SK-N-SH (cell line): ENCODE data around the gene SLC26A11. TPM values are rescaled to one million over a fixed set of nuclear protein-coding genes. Genes with fewer than 3 reads are reported as not detected.

Source experiments
- CTCF ChIA-PET: fragments of 300-600, 350-600 bp; formaldehyde crosslinking; extraction: SDS; loops from one replicate; lab custom pipeline; 2021; lab: Yijun Ruan, JAX
- POLR2A ChIA-PET: fragments of 350-600 bp; sonication (Branson Sonifier 250); formaldehyde crosslinking; extraction: SDS; loops from one replicate; lab custom pipeline; 2020; ENCODE audit warnings: antibody characterized with exemption, inconsistent platforms; lab: Yijun Ruan, JAX
- DNase-seq: peaks from one replicate; pipeline ENCODE4 v3.0.0; 2012
- H2AFZ ChIP-seq: fragments of 200-600 bp; sonication (generic); 2 replicates; pipeline ENCODE4 v1.8.1; 2016; ENCODE audit warnings: antibody characterized with exemption, mild to moderate bottlenecking, low read depth
- H3F3A ChIP-seq: fragments of 200-600 bp; sonication (generic); replicated peaks from 2 replicates; pipeline ENCODE3; 2016; ENCODE audit warnings: antibody characterized with exemption, mild to moderate bottlenecking; ENCODE audit not compliant: insufficient read depth
- H3K27ac ChIP-seq, 2 experiments: fragments of 200-500 bp in 1 of 2; fragments of 200-600 bp in 1 of 2; sonication (Bioruptor generic) in 1 of 2; sonication (generic), shearing (Covaris generic) in 1 of 2; 2 replicates each; pipeline versions ENCODE4 v1.5.1 to v1.6.1; 2014 to 2016; ENCODE audit warnings: low read depth in 2 of 2, inconsistent platforms in 1 of 2, low read length in 1 of 2, mild to moderate bottlenecking in 1 of 2, mixed read lengths in 1 of 2
- H3K27me3 ChIP-seq: fragments of 200-600 bp; sonication (generic), shearing (Covaris generic); 2 replicates; pipeline ENCODE4 v1.6.1; 2016; ENCODE audit warnings: mixed run types; ENCODE audit not compliant: insufficient read depth
- H3K36me3 ChIP-seq, 2 experiments: fragments of 200-500 bp in 1 of 2; fragments of 200-600 bp in 1 of 2; sonication (Bioruptor generic) in 1 of 2; sonication (generic) in 1 of 2; replicated peaks in 1 of 2; 2 replicates each; pipeline versions ENCODE3 to v1.5.1; 2014 to 2016; ENCODE audit warnings: low read length in 1 of 2, mild to moderate bottlenecking in 1 of 2; ENCODE audit not compliant: insufficient read depth in 2 of 2, control insufficient read depth in 1 of 2
- H3K4me1 ChIP-seq, 2 experiments: fragments of 200-500 bp in 1 of 2; fragments of 200-600 bp in 1 of 2; sonication (Bioruptor generic) in 1 of 2; sonication (generic), shearing (Covaris generic) in 1 of 2; 2 replicates each; pipeline versions ENCODE4 v1.5.1 to v1.6.1; 2014 to 2016; ENCODE audit warnings: low read depth in 1 of 2, low read length in 1 of 2, mixed run types in 1 of 2; ENCODE audit not compliant: insufficient read depth in 2 of 2, control insufficient read depth in 1 of 2
- H3K4me2 ChIP-seq: fragments of 200-600 bp; sonication (generic), shearing (Covaris generic); 2 replicates; pipeline ENCODE4 v1.6.1; 2017; ENCODE audit warnings: mixed run types
- H3K4me3 ChIP-seq, 2 experiments: fragments of 200-500 bp in 1 of 2; fragments of 200-600 bp in 1 of 2; sonication (Bioruptor generic) in 1 of 2; sonication (generic), shearing (Covaris generic) in 1 of 2; 2 replicates each; pipeline versions ENCODE4 v1.5.1 to v1.8.1; 2014 to 2016; ENCODE audit warnings: low read depth in 2 of 2, inconsistent platforms in 1 of 2, low read length in 1 of 2, mild to moderate bottlenecking in 1 of 2, mixed read lengths in 1 of 2, moderate library complexity in 1 of 2
- H3K79me2 ChIP-seq: fragments of 200-600 bp; sonication (generic); 2 replicates; pipeline ENCODE4 v1.8.1; 2017; ENCODE audit warnings: mild to moderate bottlenecking; ENCODE audit not compliant: insufficient read depth
- H3K9ac ChIP-seq: fragments of 200-600 bp; sonication (generic); 2 replicates; pipeline ENCODE4 v1.6.1; 2017; ENCODE audit warnings: mixed run types
- H3K9me2 ChIP-seq: fragments of 200-600 bp; sonication (generic); 2 replicates; pipeline ENCODE4 v1.6.1; 2017; ENCODE audit warnings: mixed run types
- H3K9me3 ChIP-seq: fragments of 200-600 bp; sonication (generic); 2 replicates; pipeline ENCODE4 v1.6.1; 2017; ENCODE audit warnings: mixed run types, mild to moderate bottlenecking, moderate library complexity
- H4K20me1 ChIP-seq: fragments of 200-600 bp; sonication (generic); 2 replicates; pipeline ENCODE4 v1.6.1; 2017; ENCODE audit warnings: mild to moderate bottlenecking, mixed run types; ENCODE audit not compliant: insufficient read depth
- CHD2 ChIP-seq: fragments of 150-350 bp; IDR thresholded peaks from 2 replicates; pipeline ENCODE4 v1.6.1; 2018; ENCODE audit warnings: low read length; ENCODE audit not compliant: partially characterized antibody
- FOSL2 ChIP-seq: IDR thresholded peaks from 2 replicates; pipeline ENCODE4 v1.4.0; 2012; ENCODE audit warnings: low read depth, mild to moderate bottlenecking, moderate library complexity, borderline replicate concordance
- FOXM1 ChIP-seq: IDR thresholded peaks from 2 replicates; pipeline ENCODE4 v1.4.0; 2012; ENCODE audit warnings: low read depth, mild to moderate bottlenecking
- JUND ChIP-seq: IDR thresholded peaks from 2 replicates; pipeline ENCODE4 v1.4.0; 2012
- MEF2A ChIP-seq: IDR thresholded peaks from 2 replicates; pipeline ENCODE4 v1.4.0; 2012; ENCODE audit warnings: low read depth, borderline replicate concordance
- PBX3 ChIP-seq: IDR thresholded peaks from 2 replicates; pipeline ENCODE4; 2012
- POLR2AphosphoS5 ChIP-seq: IDR thresholded peaks from 2 replicates; pipeline ENCODE4 v1.6.1; 2012; ENCODE audit warnings: low read depth, low read length
- RAD21 ChIP-seq: IDR thresholded peaks from 2 replicates; pipeline ENCODE4 v1.6.1; 2012; ENCODE audit warnings: mild to moderate bottlenecking, low read length
- SMC3 ChIP-seq: IDR thresholded peaks from 2 replicates; pipeline ENCODE4 v1.6.1; 2012; ENCODE audit warnings: low read depth, low read length, improper control_type of control experiment
- TEAD4 ChIP-seq: IDR thresholded peaks from 2 replicates; pipeline ENCODE4 v1.4.0; 2012; ENCODE audit warnings: mild to moderate bottlenecking, borderline replicate concordance; ENCODE audit not compliant: insufficient read depth
- WGBS: methylation state at CpG from one replicate; pipeline ENCODE4 v1.1.6; 2017; ENCODE audit warnings: low lambda C conversion rate; 5-methylcytosine and 5-hydroxymethylcytosine counted together
- polyA plus RNA-seq, 3 experiments: library from polyadenylated mRNA; depleted of rRNA; stranded (reverse); fragments of >200 nt; gene quantifications; 2 replicates each; pipeline ENCODE4 v1.2.3, GENCODE V29; 2012
- TF ChIP-seq, protein P1 (sequence below): IDR thresholded peaks from 2 replicates; pipeline ENCODE4 v1.6.1; 2012; ENCODE audit warnings: mild to moderate bottlenecking, low read depth, low read length, moderate library complexity
- TF ChIP-seq, protein P2 (sequence below): fragments of 150-350 bp; IDR thresholded peaks from 2 replicates; pipeline ENCODE4 v1.6.1; 2017; ENCODE audit warnings: antibody characterized with exemption, low read length, low read depth, borderline replicate concordance

Gene SLC26A11
- polyA plus RNA-seq, 1 of the 3 experiments (the other 2 are of a cell fraction) = 35.9 TPM

DNA sequence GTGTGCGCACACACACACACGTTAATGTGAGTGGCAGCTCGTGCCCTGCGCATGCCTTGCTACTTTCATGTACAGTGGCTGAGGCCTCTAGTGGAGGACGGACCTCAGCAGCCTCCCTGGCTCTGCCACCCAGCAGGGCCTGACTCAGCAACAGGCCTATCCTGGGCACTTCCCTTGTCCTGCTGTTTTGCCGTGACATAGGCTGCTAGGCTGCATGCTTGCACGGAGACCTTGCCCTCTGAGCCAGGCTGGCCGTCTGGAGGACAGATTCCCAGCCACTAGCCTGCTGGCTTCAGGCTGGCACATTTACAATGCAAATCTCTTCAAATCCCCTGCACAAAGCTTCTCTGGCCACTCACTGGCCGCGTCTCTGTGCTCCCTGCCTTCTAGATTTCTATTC lies 49.9 kb downstream of the SLC26A11 start:
- Histone ChIP-seq H3K27ac (no peak overlapping the region), H4K20me1 (peaks cover 4% of the 10 kb centered on the region; the same call in 1 of the 2 replicates), H3K9ac (no peak overlapping the region), H3K27me3 (no peaks in the 10 kb centered on the region), H2AFZ (no peak overlapping the region), H3K4me2 (no peak overlapping the region), H3K9me3 (no peaks in the 10 kb centered on the region), H3K9me2 (no peaks in the 10 kb centered on the region), H3K36me3 (peaks cover 16 to 37% of the 10 kb centered on the region in 2 experiments), H3K4me3 (no peak overlapping the region), H3K79me2 (peaks cover 5% of the 10 kb centered on the region), H3K4me1 (no peaks in the 10 kb centered on the region; a peak in 1 of 4 replicates), H3F3A (no peaks in the 10 kb centered on the region)
- CTCF ChIA-PET = interaction anchor here (0.9 to 1.6 kb wide), 4 partner anchors 14 to 188 kb away, joined by 3 to 9 read pairs (median 6); partner anchors contain the start of gene GAA
- no peak for DNase-seq
- TF ChIP-seq, protein P1, sequence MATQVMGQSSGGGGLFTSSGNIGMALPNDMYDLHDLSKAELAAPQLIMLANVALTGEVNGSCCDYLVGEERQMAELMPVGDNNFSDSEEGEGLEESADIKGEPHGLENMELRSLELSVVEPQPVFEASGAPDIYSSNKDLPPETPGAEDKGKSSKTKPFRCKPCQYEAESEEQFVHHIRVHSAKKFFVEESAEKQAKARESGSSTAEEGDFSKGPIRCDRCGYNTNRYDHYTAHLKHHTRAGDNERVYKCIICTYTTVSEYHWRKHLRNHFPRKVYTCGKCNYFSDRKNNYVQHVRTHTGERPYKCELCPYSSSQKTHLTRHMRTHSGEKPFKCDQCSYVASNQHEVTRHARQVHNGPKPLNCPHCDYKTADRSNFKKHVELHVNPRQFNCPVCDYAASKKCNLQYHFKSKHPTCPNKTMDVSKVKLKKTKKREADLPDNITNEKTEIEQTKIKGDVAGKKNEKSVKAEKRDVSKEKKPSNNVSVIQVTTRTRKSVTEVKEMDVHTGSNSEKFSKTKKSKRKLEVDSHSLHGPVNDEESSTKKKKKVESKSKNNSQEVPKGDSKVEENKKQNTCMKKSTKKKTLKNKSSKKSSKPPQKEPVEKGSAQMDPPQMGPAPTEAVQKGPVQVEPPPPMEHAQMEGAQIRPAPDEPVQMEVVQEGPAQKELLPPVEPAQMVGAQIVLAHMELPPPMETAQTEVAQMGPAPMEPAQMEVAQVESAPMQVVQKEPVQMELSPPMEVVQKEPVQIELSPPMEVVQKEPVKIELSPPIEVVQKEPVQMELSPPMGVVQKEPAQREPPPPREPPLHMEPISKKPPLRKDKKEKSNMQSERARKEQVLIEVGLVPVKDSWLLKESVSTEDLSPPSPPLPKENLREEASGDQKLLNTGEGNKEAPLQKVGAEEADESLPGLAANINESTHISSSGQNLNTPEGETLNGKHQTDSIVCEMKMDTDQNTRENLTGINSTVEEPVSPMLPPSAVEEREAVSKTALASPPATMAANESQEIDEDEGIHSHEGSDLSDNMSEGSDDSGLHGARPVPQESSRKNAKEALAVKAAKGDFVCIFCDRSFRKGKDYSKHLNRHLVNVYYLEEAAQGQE = no peak
- 93% methylated on average over 10 of the region's 10 CpGs for WGBS
- POLR2A ChIA-PET = no interaction called here

- DNase-seq = peak; percentile 83
- TF ChIP-seq PBX3 (peak; percentile 93), FOSL2 (no peak)
- Histone ChIP-seq H3K9me3 (no peaks in the 10 kb centered on the region), H4K20me1 (peaks cover 4% of the 10 kb centered on the region; the same call in 1 of the 2 replicates), H3K79me2 (peaks cover 5% of the 10 kb centered on the region), H3K27me3 (no peaks in the 10 kb centered on the region), H3K9ac (no peak overlapping the region), H3K4me2 (no peak overlapping the region), H2AFZ (no peak overlapping the region), H3F3A (no peaks in the 10 kb centered on the region), H3K9me2 (no peaks in the 10 kb centered on the region), H3K4me3 (no peak overlapping the region), H3K27ac (no peak overlapping the region), H3K36me3 (peaks cover 13 to 40% of the 10 kb centered on the region in 2 experiments), H3K4me1 (no peaks in the 10 kb centered on the region; a peak in 1 of 4 replicates)
- WGBS = 98% methylated on average over 4 of the region's 4 CpGs
- POLR2A ChIA-PET = no interaction called here
- CTCF ChIA-PET = interaction anchor here (0.9 to 1.6 kb wide), 4 partner anchors 13 to 188 kb away, joined by 3 to 9 read pairs (median 6); partner anchors contain the start of gene GAA
Measured at GRCh38 chr17:80270836-80271235, 50.6 kb downstream of the SLC26A11 start.

- H3K27ac ChIP-seq = no peak overlapping the region
- H3F3A ChIP-seq = peaks cover 6% of the 10 kb centered on the region
- no peaks in the 10 kb centered on the region for H3K9me2 ChIP-seq
- peaks cover 9% of the 10 kb centered on the region; the same call in 1 of the 2 replicates for H4K20me1 ChIP-seq
- H3K9me3 ChIP-seq = no peaks in the 10 kb centered on the region
- no peaks in the 10 kb centered on the region for H3K27me3 ChIP-seq
- DNase-seq = no peak
- H2AFZ ChIP-seq = no peak overlapping the region
- WGBS = 97% methylated on average over 10 of the region's 10 CpGs
- H3K4me3 ChIP-seq = no peak overlapping the region
- peaks cover 13 to 36% of the 10 kb centered on the region in 2 experiments for H3K36me3 ChIP-seq
- ChIA-PET POLR2A (no interaction called here), CTCF (no interaction called here)
- H3K4me1 ChIP-seq = no peaks in the 10 kb centered on the region; a peak in 1 of 4 replicates
- no peak overlapping the region for H3K9ac ChIP-seq
- TF ChIP-seq RAD21 (no peak), FOXM1 (no peak), JUND (no peak), POLR2AphosphoS5 (no peak), CHD2 (no peak), SMC3 (no peak), MEF2A (no peak), TEAD4 (no peak)
- TF ChIP-seq, protein P2, sequence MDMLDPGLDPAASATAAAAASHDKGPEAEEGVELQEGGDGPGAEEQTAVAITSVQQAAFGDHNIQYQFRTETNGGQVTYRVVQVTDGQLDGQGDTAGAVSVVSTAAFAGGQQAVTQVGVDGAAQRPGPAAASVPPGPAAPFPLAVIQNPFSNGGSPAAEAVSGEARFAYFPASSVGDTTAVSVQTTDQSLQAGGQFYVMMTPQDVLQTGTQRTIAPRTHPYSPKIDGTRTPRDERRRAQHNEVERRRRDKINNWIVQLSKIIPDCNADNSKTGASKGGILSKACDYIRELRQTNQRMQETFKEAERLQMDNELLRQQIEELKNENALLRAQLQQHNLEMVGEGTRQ = no peak
- H3K4me2 ChIP-seq = no peak overlapping the region
- peaks cover 7% of the 10 kb centered on the region; the same call in 1 of the 2 replicates for H3K79me2 ChIP-seq
Measured at GRCh38 chr17:80272366-80272765, 52.1 kb downstream of the SLC26A11 start.
